ENCODE results near the gene PLB1. TPM values are rescaled to one million over a fixed set of nuclear protein-coding genes. Genes with fewer than 3 reads are reported as not detected.
A peak's percentile ranks its signal among the peaks of the same experiment; 100 is the strongest.

The PLB1 gene
- total RNA-seq, 2 donors from 2014 or later = 2.1 to 3.0 TPM

DNA sequence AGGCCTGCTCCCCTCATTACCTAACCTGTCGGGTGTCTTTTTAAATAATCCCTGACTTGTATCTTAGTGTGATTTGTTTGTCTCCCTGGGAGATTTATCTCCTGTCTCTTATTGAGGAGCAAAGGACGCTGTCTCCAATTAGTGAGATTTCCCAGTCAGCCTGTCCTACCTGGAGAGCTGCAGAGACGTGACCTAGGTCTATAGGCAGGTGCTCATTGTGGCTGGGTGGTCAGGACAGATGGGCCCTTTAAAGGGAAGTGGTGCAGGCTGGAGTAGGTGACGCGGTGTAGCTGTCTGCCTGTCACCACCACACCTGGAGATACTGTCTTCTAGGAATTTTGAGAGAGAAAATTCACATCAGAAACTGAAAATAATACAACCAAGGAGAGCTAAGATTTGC lies 28.0 kb downstream of the PLB1 start:
- no peak overlapping the region for H3K4me3 ChIP-seq
- H3K4me1 ChIP-seq = peaks cover 0 to 15% of the 10 kb centered on the region in 2 donors
- no peak overlapping the region for H3K27ac ChIP-seq
- no peaks in the 10 kb centered on the region for H3K9me3 ChIP-seq
- no peak for DNase-seq (ENCODE audit: low spot score)
- H3K27me3 ChIP-seq = no peaks in the 10 kb centered on the region
- no peak for TF ChIP-seq CTCF (IDR thresholded peaks at IDR 0.05)
- no peaks in the 10 kb centered on the region for H3K36me3 ChIP-seq

GRCh38 chr2:28525481-28525880 lies 29.6 kb downstream of the PLB1 start:
- H3K36me3 ChIP-seq = no peaks in the 10 kb centered on the region
- H3K4me3 ChIP-seq = no peak overlapping the region
- H3K9me3 ChIP-seq = no peaks in the 10 kb centered on the region
- H3K27ac ChIP-seq = no peak overlapping the region
- peaks cover 0 to 15% of the 10 kb centered on the region in 2 donors for H3K4me1 ChIP-seq
- DNase-seq (ENCODE audit: low spot score) = no peak
- H3K27me3 ChIP-seq = no peaks in the 10 kb centered on the region
- no peak for TF ChIP-seq CTCF (IDR thresholded peaks at IDR 0.05)

- Histone ChIP-seq H3K4me1 (peaks cover 0 to 15% of the 10 kb centered on the region in 2 donors), H3K27me3 (no peaks in the 10 kb centered on the region), H3K36me3 (no peaks in the 10 kb centered on the region), H3K27ac (peak overlapping the region in 1 of 2 donors; percentile 77), H3K9me3 (no peaks in the 10 kb centered on the region), H3K4me3 (no peak overlapping the region)
- DNase-seq (ENCODE audit: low spot score) = no peak
- no peak for TF ChIP-seq CTCF (IDR thresholded peaks at IDR 0.05)
These were observed 30.8 kb downstream of the PLB1 start for GRCh38 chr2:28526527-28527132.

DNA sequence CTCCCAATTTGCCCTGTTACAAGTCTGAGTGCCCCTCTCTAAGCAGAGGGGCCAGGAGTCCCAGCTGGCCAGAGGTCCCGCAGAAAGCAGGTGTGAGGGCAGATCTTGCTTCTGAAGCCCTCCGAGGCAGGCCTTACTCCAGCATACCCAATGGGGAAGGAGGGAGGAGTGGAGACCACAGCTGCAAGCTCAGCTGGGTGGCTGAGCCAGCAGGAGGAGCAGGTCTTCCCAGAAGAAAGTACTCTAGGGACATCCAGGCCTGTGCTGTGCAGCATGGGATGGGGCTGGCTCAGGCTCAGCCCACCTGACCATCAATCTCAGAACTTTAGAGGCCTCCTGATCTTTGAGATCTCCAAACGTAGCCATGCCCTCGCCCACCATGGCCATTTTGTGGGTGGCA lies 31.3 kb downstream of the PLB1 start:
- no peak overlapping the region for H3K4me3 ChIP-seq
- H3K27me3 ChIP-seq = no peaks in the 10 kb centered on the region
- DNase-seq (ENCODE audit: low spot score) = no peak
- peaks cover 0 to 15% of the 10 kb centered on the region in 2 donors for H3K4me1 ChIP-seq
- TF ChIP-seq CTCF (IDR thresholded peaks at IDR 0.05) = no peak
- no peaks in the 10 kb centered on the region for H3K36me3 ChIP-seq
- peak overlapping the region; percentile 77 to 84 for H3K27ac ChIP-seq
- H3K9me3 ChIP-seq = no peaks in the 10 kb centered on the region

DNA sequence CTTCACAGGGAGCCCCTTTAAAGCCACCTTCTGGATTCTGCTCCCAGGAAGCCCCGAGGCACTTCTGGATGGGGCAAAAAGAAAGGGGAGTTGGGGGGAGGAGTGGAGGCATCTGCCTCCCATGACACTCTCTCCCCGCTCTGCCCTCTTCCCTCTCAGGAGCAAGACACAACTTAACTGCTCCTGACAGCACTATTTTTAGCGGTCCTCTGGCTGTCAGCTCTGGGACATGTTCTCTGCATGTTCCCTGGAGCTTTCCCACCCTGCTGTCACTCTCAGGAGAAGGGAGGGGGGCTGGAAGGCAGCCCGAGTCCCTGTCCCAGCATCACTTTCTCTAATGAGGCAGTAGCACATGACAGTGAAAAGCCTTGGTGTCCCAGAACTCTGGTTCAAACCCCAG lies 32.3 kb downstream of the PLB1 start:
- DNase-seq (ENCODE audit: low spot score) = no peak
- no peak for TF ChIP-seq CTCF (IDR thresholded peaks at IDR 0.05)
- H3K4me3 ChIP-seq = no peak overlapping the region
- H3K27ac ChIP-seq = peak overlapping the region; percentile 77 to 84
- H3K4me1 ChIP-seq = peaks cover 0 to 15% of the 10 kb centered on the region in 2 donors
- no peaks in the 10 kb centered on the region for H3K36me3 ChIP-seq
- no peaks in the 10 kb centered on the region for H3K27me3 ChIP-seq
- no peaks in the 10 kb centered on the region for H3K9me3 ChIP-seq

- H3K27ac ChIP-seq = no peak overlapping the region
- H3K9me3 ChIP-seq = no peaks in the 10 kb centered on the region
- TF ChIP-seq CTCF (IDR thresholded peaks at IDR 0.05) = no peak
- no peaks in the 10 kb centered on the region for H3K36me3 ChIP-seq
- H3K4me3 ChIP-seq = no peak overlapping the region
- DNase-seq (ENCODE audit: low spot score) = no peak
- H3K4me1 ChIP-seq = peaks cover 0 to 15% of the 10 kb centered on the region in 2 donors
- H3K27me3 ChIP-seq = no peaks in the 10 kb centered on the region
These were observed 34.9 kb downstream of the PLB1 start for GRCh38 chr2:28530782-28531181.

All from right atrium auricular region (tissue), 2 donors.